GM06990 (cell line): Measurements from ENCODE around the gene KRT6C.
"Not testable (repeated sequence)": the region's sequence is repeated elsewhere in the genome, so short reads cannot be mapped to it uniquely, and the experiment has no call there.

Experiments
- DNase-seq: peaks from one replicate; pipeline ENCODE4 v3.0.0-alpha.2; 2011; ENCODE audit not compliant: insufficient read length; ENCODE audit errors: extremely low read depth
- H3K27me3 ChIP-seq: replicated peaks from 2 replicates; pipeline ENCODE4 v1.6.0; 2011; ENCODE audit warnings: low read length; ENCODE audit not compliant: control insufficient read depth, insufficient read depth
- H3K36me3 ChIP-seq: 2 replicates; pipeline ENCODE4 v1.5.1; 2011; ENCODE audit warnings: low read length; ENCODE audit not compliant: control insufficient read depth, insufficient read depth
- H3K4me3 ChIP-seq: replicated peaks from 2 replicates; pipeline ENCODE4 v1.5.1; 2011; ENCODE audit warnings: low read depth, mild to moderate bottlenecking, control low read depth, low read length
- CTCF ChIP-seq: IDR thresholded peaks from 2 replicates; pipeline ENCODE4 v1.5.1; 2011; ENCODE audit warnings: low read length, control low read depth, mild to moderate bottlenecking, inconsistent platforms; ENCODE audit not compliant: insufficient read depth, poor library complexity, severe bottlenecking

The KRT6C gene

GRCh38 chr12:52502877-52503276 is 29.3 kb upstream of the KRT6C start:
- DNase-seq, result no peak
- Histone ChIP-seq H3K36me3 (no peaks in the 10 kb centered on the region), H3K27me3 (peaks cover 2% of the 10 kb centered on the region; the same call in 1 of the 2 replicates), H3K4me3 (no peak overlapping the region)
- TF ChIP-seq CTCF, result no peak

- Histone ChIP-seq H3K27me3 (peaks cover 2% of the 10 kb centered on the region; the same call in 1 of the 2 replicates), H3K4me3 (no peak overlapping the region), H3K36me3 (no peaks in the 10 kb centered on the region)
- no peak for TF ChIP-seq CTCF
- DNase-seq, result no peak
Measured at GRCh38 chr12:52501490-52501889, 27.9 kb upstream of the KRT6C start.

- not testable (repeated sequence) for H3K4me3 ChIP-seq, H3K36me3 ChIP-seq, H3K27me3 ChIP-seq, DNase-seq
Measured at GRCh38 chr12:52500574-52500973, 27.0 kb upstream of the KRT6C start.

GRCh38 chr12:52499806-52500560 is 26.4 kb upstream of the KRT6C start:
- Histone ChIP-seq H3K27me3 (peaks cover 2% of the 10 kb centered on the region; the same call in 1 of the 2 replicates), H3K36me3 (no peaks in the 10 kb centered on the region), H3K4me3 (no peak overlapping the region)
- no peak for DNase-seq
- TF ChIP-seq CTCF, result no peak

GRCh38 chr12:52498946-52499345 is 25.3 kb upstream of the KRT6C start:
- no peak for DNase-seq

GRCh38 chr12:52497975-52498374 is 24.4 kb upstream of the KRT6C start:
- Histone ChIP-seq H3K27me3 (peaks cover 2% of the 10 kb centered on the region), H3K4me3 (no peak overlapping the region), H3K36me3 (no peaks in the 10 kb centered on the region)
- TF ChIP-seq CTCF, result no peak
- no peak for DNase-seq

More at GRCh38 chr12:52498946-52499345, 25.3 kb upstream of the KRT6C start:
- no peak overlapping the region for H3K4me3 ChIP-seq
- no peak for TF ChIP-seq CTCF
- H3K36me3 ChIP-seq, result no peaks in the 10 kb centered on the region
- peaks cover 2% of the 10 kb centered on the region for H3K27me3 ChIP-seq
